IMR-90 (cell line): Measurements from ENCODE around the gene KCNMB1. TPM values are rescaled to one million over a fixed set of nuclear protein-coding genes. Genes with fewer than 3 reads are reported as not detected.

Experiments used
- ATAC-seq: fragments of 200-7000 bp; cut with Tn5 transposase; 2 replicates; pipeline ENCODE4 v1.9.1; 2020; ENCODE audit warnings: low read depth, mild to moderate bottlenecking, moderate library complexity
- BruUV-seq: library from RNA; stranded (reverse); fragments of 400-500 nt; replicated peaks from 2 replicates; lab custom pipeline; 2021; lab: Mats Ljungman, UMichigan
- CTCF ChIA-PET: fragments of 300-600 bp; formaldehyde crosslinking; extraction: SDS; loops from one replicate; lab custom pipeline; 2021; ENCODE audit warnings: antibody characterized with exemption; lab: Yijun Ruan, JAX
- POLR2A ChIA-PET: fragments of 300-600 bp; sonication (Branson Sonifier 250); formaldehyde crosslinking; loops from one replicate; lab custom pipeline; 2022; ENCODE audit warnings: antibody characterized with exemption; ENCODE audit not compliant: unreplicated experiment; lab: Charles Lee
- DNase-seq: peaks from one replicate; pipeline ENCODE4 v3.0.0; 2013
- H2AFZ ChIP-seq: replicated peaks from 2 replicates; pipeline ENCODE3; 2013; ENCODE audit warnings: low read length, mild to moderate bottlenecking; ENCODE audit not compliant: poor library complexity
- H2AK5ac ChIP-seq: 2 replicates; pipeline ENCODE4 v1.6.1; 2013; ENCODE audit warnings: low read depth, low read length, inconsistent platforms
- H2AK9ac ChIP-seq: replicated peaks from 2 replicates; pipeline ENCODE3; 2013; ENCODE audit warnings: mild to moderate bottlenecking, low read depth, low read length, moderate library complexity; ENCODE audit not compliant: poor library complexity
- H2BK120ac ChIP-seq: 2 replicates; pipeline ENCODE4 v1.6.1; 2013; ENCODE audit warnings: low read depth, low read length, inconsistent platforms
- H2BK15ac ChIP-seq: 3 replicates; pipeline ENCODE4 v1.6.1; 2013; ENCODE audit warnings: low read depth, low read length, inconsistent platforms
- H2BK20ac ChIP-seq: 2 replicates; pipeline ENCODE4 v1.6.1; 2013; ENCODE audit warnings: low read depth, mild to moderate bottlenecking, inconsistent platforms, low read length, moderate library complexity
- H2BK5ac ChIP-seq: 2 replicates; pipeline ENCODE4 v1.6.1; 2013; ENCODE audit warnings: mild to moderate bottlenecking, low read depth, low read length, inconsistent platforms; ENCODE audit not compliant: poor library complexity, severe bottlenecking
- H3K14ac ChIP-seq: replicated peaks from 2 replicates; pipeline ENCODE4 v1.6.1; 2013; ENCODE audit warnings: low read depth, low read length, inconsistent platforms
- H3K18ac ChIP-seq: 2 replicates; pipeline ENCODE4 v1.6.1; 2013; ENCODE audit warnings: low read depth, low read length, control low read depth
- H3K23ac ChIP-seq: 2 replicates; pipeline ENCODE4 v1.6.1; 2013; ENCODE audit warnings: low read depth, low read length, inconsistent platforms
- H3K27ac ChIP-seq: 2 replicates; pipeline ENCODE4 v1.5.1; 2013; ENCODE audit warnings: mild to moderate bottlenecking, control low read depth, low read length; ENCODE audit not compliant: insufficient read depth
- H3K27me3 ChIP-seq: 2 replicates; pipeline ENCODE4 v1.6.1; 2013; ENCODE audit warnings: low read length; ENCODE audit not compliant: control insufficient read depth, insufficient read depth
- H3K36me3 ChIP-seq: 2 replicates; pipeline ENCODE4 v1.6.1; 2013; ENCODE audit warnings: low read length, mixed read lengths; ENCODE audit not compliant: control insufficient read depth, insufficient read depth
- H3K4ac ChIP-seq: 2 replicates; pipeline ENCODE4 v1.6.1; 2013; ENCODE audit warnings: low read depth, low read length, inconsistent platforms
- H3K4me1 ChIP-seq: 2 replicates; pipeline ENCODE4 v1.6.1; 2013; ENCODE audit warnings: low read length, mixed read lengths; ENCODE audit not compliant: control insufficient read depth, insufficient read depth
- H3K4me2 ChIP-seq: 2 replicates; pipeline ENCODE4 v1.6.1; 2013; ENCODE audit warnings: low read depth, mild to moderate bottlenecking, control low read depth, low read length, moderate library complexity
- H3K4me3 ChIP-seq: 2 replicates; pipeline ENCODE4 v1.5.1; 2013; ENCODE audit warnings: low read depth, mild to moderate bottlenecking, control low read depth, low read length, moderate library complexity; ENCODE audit not compliant: insufficient read depth
- H3K56ac ChIP-seq: 2 replicates; pipeline ENCODE4 v1.6.1; 2013; ENCODE audit warnings: low read length, inconsistent platforms; ENCODE audit not compliant: insufficient read depth; ENCODE audit errors: extremely low read depth
- H3K79me1 ChIP-seq, 2 experiments: 2 replicates each; pipeline ENCODE4 v1.6.1; 2013; ENCODE audit warnings: low read length in 2 of 2, inconsistent platforms in 1 of 2, low read depth in 1 of 2
- H3K9ac ChIP-seq: 2 replicates; pipeline ENCODE4 v1.6.1; 2013; ENCODE audit warnings: low read depth, low read length, control low read depth
- H3K9me1 ChIP-seq: 2 replicates; pipeline ENCODE4 v1.6.1; 2013; ENCODE audit warnings: low read length, inconsistent platforms; ENCODE audit not compliant: insufficient read depth
- H3K9me3 ChIP-seq: 2 replicates; pipeline ENCODE4 v1.6.1; 2013; ENCODE audit warnings: low read length; ENCODE audit not compliant: control insufficient read depth, insufficient read depth
- H4K20me1 ChIP-seq: 2 replicates; pipeline ENCODE4 v1.6.1; 2013; ENCODE audit warnings: low read length, inconsistent platforms; ENCODE audit not compliant: insufficient read depth
- H4K5ac ChIP-seq: 2 replicates; pipeline ENCODE4 v1.6.1; 2013; ENCODE audit warnings: mild to moderate bottlenecking, low read depth, low read length, control low read depth
- H4K8ac ChIP-seq, 2 experiments: 2 replicates each; pipeline ENCODE4 v1.6.1; 2013; ENCODE audit warnings: low read depth in 2 of 2, low read length in 2 of 2, control low read depth in 1 of 2, inconsistent platforms in 1 of 2
- H4K91ac ChIP-seq: 2 replicates; pipeline ENCODE4 v1.6.1; 2013; ENCODE audit warnings: low read depth, low read length, inconsistent platforms; ENCODE audit not compliant: insufficient read depth
- BHLHE40 ChIP-seq: fragments of 150-350 bp; IDR thresholded peaks from 2 replicates; pipeline ENCODE4 v1.6.1; 2016; ENCODE audit warnings: mild to moderate bottlenecking, low read depth, low read length
- CEBPB ChIP-seq: IDR thresholded peaks from 2 replicates; pipeline ENCODE4 v1.6.1; 2012; ENCODE audit warnings: low read depth, low read length, improper control_type of control experiment
- CHD1 ChIP-seq: IDR thresholded peaks from 2 replicates; pipeline ENCODE4 v1.6.1; 2012; ENCODE audit warnings: low read depth, low read length, improper control_type of control experiment
- FOS ChIP-seq: fragments of 150-350 bp; IDR thresholded peaks from 2 replicates; pipeline ENCODE4 v1.6.1; 2016; ENCODE audit warnings: low read depth, low read length
- MAFK ChIP-seq: IDR thresholded peaks from 2 replicates; pipeline ENCODE4 v1.6.1; 2012; ENCODE audit warnings: low read depth, low read length, improper control_type of control experiment
- MAZ ChIP-seq: IDR thresholded peaks from 2 replicates; pipeline ENCODE4 v1.6.1; 2012; ENCODE audit warnings: low read depth, mild to moderate bottlenecking, low read length, improper control_type of control experiment, moderate library complexity, borderline replicate concordance
- MXI1 ChIP-seq: IDR thresholded peaks from 2 replicates; pipeline ENCODE4 v1.6.1; 2012; ENCODE audit warnings: low read depth, mild to moderate bottlenecking, low read length, moderate library complexity, borderline replicate concordance
- NFE2L2 ChIP-seq: fragments of 150-350 bp; IDR thresholded peaks from 2 replicates; pipeline ENCODE4 v1.6.1; 2016; ENCODE audit warnings: low read depth, mild to moderate bottlenecking, low read length
- POLR2A ChIP-seq: IDR thresholded peaks from 2 replicates; pipeline ENCODE4 v1.6.1; 2012; ENCODE audit warnings: mild to moderate bottlenecking, low read depth, low read length
- RAD21 ChIP-seq: IDR thresholded peaks from 2 replicates; pipeline ENCODE4 v1.6.1; 2012; ENCODE audit warnings: low read length, improper control_type of control experiment
- RCOR1 ChIP-seq: IDR thresholded peaks from 2 replicates; pipeline ENCODE4 v1.6.1; 2012; ENCODE audit warnings: mild to moderate bottlenecking, low read length, improper control_type of control experiment; ENCODE audit not compliant: insufficient replicate concordance
- RFX5 ChIP-seq: IDR thresholded peaks from 2 replicates; pipeline ENCODE4 v1.8.0; 2012; ENCODE audit warnings: low read depth, mild to moderate bottlenecking, low read length, moderate library complexity
- SMC3 ChIP-seq: fragments of 150-350 bp; IDR thresholded peaks from 2 replicates; pipeline ENCODE4 v1.6.1; 2016; ENCODE audit warnings: low read depth, mild to moderate bottlenecking, antibody characterized with exemption, low read length, moderate library complexity
- WGBS, 2 experiments: methylation state at CpG; one replicate each; pipeline versions ENCODE4 v1.1.5 to v1.1.7; 2013; ENCODE audit warnings: missing lambda C conversion rate in 2 of 2; ENCODE audit not compliant: insufficient read length in 1 of 2; ENCODE audit errors: extremely low coverage in 2 of 2; 5-methylcytosine and 5-hydroxymethylcytosine counted together
- dilution Hi-C: fragments of 300-500 bp; cut with HindIII; formaldehyde crosslinking; loops from one replicate; pipeline ENCODE4 v1.14.3; 2018; ENCODE audit warnings: low sequenced_read_pairs; ENCODE audit not compliant: unreplicated experiment
- in situ Hi-C: fragments of 300-500 bp; cut with MboI; formaldehyde crosslinking; loops from 3 replicates; pipeline ENCODE4 v1.14.3; 2019; ENCODE audit warnings: low sequenced_read_pairs, inconsistent platforms, mixed read lengths
- intact Hi-C: fragments of 100-400 bp; cut with micrococcal nuclease; formaldehyde crosslinking; loops from 2 replicates; pipeline ENCODE4 v1.10.0; 2022
- polyA plus RNA-seq, 3 experiments: library from polyadenylated mRNA; depleted of rRNA; stranded (reverse); fragments of >200 nt; gene quantifications; 2 replicates each; pipeline ENCODE4 v1.2.3, GENCODE V29; 2012; ENCODE audit warnings: low replicate concordance in 1 of 3
- total RNA-seq: library from RNA; depleted of rRNA; stranded (reverse); fragments of >200 nt; gene quantifications from 2 replicates; pipeline ENCODE4 v1.2.3, GENCODE V29; 2012
- TF ChIP-seq, protein P1 (sequence below): conservative IDR thresholded peaks from 2 replicates; pipeline ENCODE4 v1.5.1; 2012; ENCODE audit warnings: mild to moderate bottlenecking, low read depth, low read length, improper control_type of control experiment
- TF ChIP-seq, protein P2 (sequence below): fragments of 150-350 bp; IDR thresholded peaks from 2 replicates; pipeline ENCODE4 v1.6.1; 2017; ENCODE audit warnings: mild to moderate bottlenecking, antibody characterized with exemption, low read length, low read depth
- TF ChIP-seq, protein P3 (sequence below): fragments of 150-350 bp; IDR thresholded peaks from 2 replicates; pipeline ENCODE4 v1.6.1; 2016; ENCODE audit warnings: low read depth, mild to moderate bottlenecking, low read length, moderate library complexity, borderline replicate concordance

Gene KCNMB1
- total and polyA plus RNA-seq, 2 of the 4 experiments (the other 2 are of a cell fraction), result not detected

DNA sequence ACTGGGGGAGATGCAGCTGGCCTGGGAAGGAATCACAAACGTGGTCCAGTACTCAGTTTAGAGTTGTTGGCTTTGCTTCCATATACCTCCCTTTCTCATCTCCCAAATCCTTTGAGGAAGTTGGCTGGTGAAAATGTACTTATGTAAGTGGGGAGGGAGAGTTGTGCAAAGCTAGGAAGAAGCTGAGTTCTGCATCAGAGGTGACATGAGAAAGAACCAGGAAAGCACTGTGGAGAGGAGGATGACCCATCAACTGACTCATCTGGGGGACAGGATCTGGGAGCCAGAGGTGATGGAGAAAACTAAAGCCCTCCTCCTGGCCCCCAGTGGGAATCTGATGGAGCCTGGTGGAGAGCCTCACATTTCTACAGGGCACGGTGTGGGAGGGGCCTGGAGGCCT is 16.2 kb downstream of the KCNMB1 start:
- Histone ChIP-seq H2BK120ac (no peak overlapping the region), H2BK5ac (no peak overlapping the region)

More for the DNA sequence above, 16.2 kb downstream of the KCNMB1 start:
- Histone ChIP-seq H3K27ac (no peak overlapping the region), H3K56ac (no peak overlapping the region), H3K23ac (no peak overlapping the region), H2BK20ac (no peak overlapping the region), H3K79me1 (no peaks in the 10 kb centered on the region), H3K36me3 (no peaks in the 10 kb centered on the region), H4K20me1 (no peaks in the 10 kb centered on the region), H3K18ac (no peak overlapping the region), H3K14ac (no peak overlapping the region), H3K9ac (no peak overlapping the region), H3K4me2 (no peak overlapping the region), H3K9me1 (no peaks in the 10 kb centered on the region), H4K5ac (no peak overlapping the region), H4K8ac (no peak overlapping the region), H2AFZ (no peak overlapping the region), H3K9me3 (no peaks in the 10 kb centered on the region), H4K91ac (no peak overlapping the region), H3K27me3 (no peaks in the 10 kb centered on the region), H2BK15ac (no peak overlapping the region), H2AK9ac (no peak overlapping the region), H3K4ac (no peak overlapping the region), H3K4me1 (no peaks in the 10 kb centered on the region), H2AK5ac (no peak overlapping the region), H3K4me3 (no peak overlapping the region)
- intact Hi-C loops (no loop called here), in situ Hi-C loops (no loop called here), dilution Hi-C loops (no loop called here)
- DNase-seq (no peak), ATAC-seq (no peak)
- WGBS, 2 experiments, result no CpG with 5 or more reads among the region's 2 CpGs
- ChIA-PET POLR2A (no interaction called here), CTCF (no interaction called here)
- no TSS peak for BruUV-seq
- no peak for TF ChIP-seq CEBPB
- no peak for TF ChIP-seq CHD1
- TF ChIP-seq MXI1, result no peak
- TF ChIP-seq, protein P1, sequence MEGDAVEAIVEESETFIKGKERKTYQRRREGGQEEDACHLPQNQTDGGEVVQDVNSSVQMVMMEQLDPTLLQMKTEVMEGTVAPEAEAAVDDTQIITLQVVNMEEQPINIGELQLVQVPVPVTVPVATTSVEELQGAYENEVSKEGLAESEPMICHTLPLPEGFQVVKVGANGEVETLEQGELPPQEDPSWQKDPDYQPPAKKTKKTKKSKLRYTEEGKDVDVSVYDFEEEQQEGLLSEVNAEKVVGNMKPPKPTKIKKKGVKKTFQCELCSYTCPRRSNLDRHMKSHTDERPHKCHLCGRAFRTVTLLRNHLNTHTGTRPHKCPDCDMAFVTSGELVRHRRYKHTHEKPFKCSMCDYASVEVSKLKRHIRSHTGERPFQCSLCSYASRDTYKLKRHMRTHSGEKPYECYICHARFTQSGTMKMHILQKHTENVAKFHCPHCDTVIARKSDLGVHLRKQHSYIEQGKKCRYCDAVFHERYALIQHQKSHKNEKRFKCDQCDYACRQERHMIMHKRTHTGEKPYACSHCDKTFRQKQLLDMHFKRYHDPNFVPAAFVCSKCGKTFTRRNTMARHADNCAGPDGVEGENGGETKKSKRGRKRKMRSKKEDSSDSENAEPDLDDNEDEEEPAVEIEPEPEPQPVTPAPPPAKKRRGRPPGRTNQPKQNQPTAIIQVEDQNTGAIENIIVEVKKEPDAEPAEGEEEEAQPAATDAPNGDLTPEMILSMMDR, result no peak
- TF ChIP-seq RFX5, result no peak
- TF ChIP-seq, protein P2, sequence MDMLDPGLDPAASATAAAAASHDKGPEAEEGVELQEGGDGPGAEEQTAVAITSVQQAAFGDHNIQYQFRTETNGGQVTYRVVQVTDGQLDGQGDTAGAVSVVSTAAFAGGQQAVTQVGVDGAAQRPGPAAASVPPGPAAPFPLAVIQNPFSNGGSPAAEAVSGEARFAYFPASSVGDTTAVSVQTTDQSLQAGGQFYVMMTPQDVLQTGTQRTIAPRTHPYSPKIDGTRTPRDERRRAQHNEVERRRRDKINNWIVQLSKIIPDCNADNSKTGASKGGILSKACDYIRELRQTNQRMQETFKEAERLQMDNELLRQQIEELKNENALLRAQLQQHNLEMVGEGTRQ, result no peak
- TF ChIP-seq RCOR1, result no peak
- no peak for TF ChIP-seq RAD21
- TF ChIP-seq NFE2L2, result no peak
- TF ChIP-seq MAZ, result no peak
- TF ChIP-seq MAFK, result no peak
- no peak for TF ChIP-seq BHLHE40
- TF ChIP-seq POLR2A, result no peak
- TF ChIP-seq FOS, result no peak
- TF ChIP-seq, protein P3, sequence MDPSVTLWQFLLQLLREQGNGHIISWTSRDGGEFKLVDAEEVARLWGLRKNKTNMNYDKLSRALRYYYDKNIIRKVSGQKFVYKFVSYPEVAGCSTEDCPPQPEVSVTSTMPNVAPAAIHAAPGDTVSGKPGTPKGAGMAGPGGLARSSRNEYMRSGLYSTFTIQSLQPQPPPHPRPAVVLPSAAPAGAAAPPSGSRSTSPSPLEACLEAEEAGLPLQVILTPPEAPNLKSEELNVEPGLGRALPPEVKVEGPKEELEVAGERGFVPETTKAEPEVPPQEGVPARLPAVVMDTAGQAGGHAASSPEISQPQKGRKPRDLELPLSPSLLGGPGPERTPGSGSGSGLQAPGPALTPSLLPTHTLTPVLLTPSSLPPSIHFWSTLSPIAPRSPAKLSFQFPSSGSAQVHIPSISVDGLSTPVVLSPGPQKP, result no peak
- no peak for TF ChIP-seq SMC3
